Smooth muscle cell (in vitro differentiated cells): ENCODE data around the gene KCNMA1. TPM values are rescaled to one million over a fixed set of nuclear protein-coding genes. Genes with fewer than 3 reads are reported as not detected.

Experiments
- DNase-seq: peaks from one replicate; lab custom pipeline; 2025; ENCODE audit not compliant: unreplicated experiment; lab: John Stamatoyannopoulos, UW
- H2AFZ ChIP-seq: fragments of 200-600 bp; sonication (generic); 2 replicates; pipeline ENCODE4 v1.6.0; 2016; ENCODE audit warnings: antibody characterized with exemption, low read depth, mild to moderate bottlenecking
- H3F3A ChIP-seq: fragments of 200-600 bp; sonication (generic); 2 replicates; pipeline ENCODE4 v1.6.0; 2017; ENCODE audit warnings: antibody characterized with exemption, low read depth
- H3K27ac ChIP-seq: fragments of 200-600 bp; sonication (generic); 2 replicates; pipeline ENCODE4 v1.5.1; 2016; ENCODE audit warnings: low read depth, mild to moderate bottlenecking
- H3K27me3 ChIP-seq: fragments of 200-600 bp; sonication (generic); 2 replicates; pipeline ENCODE4 v1.6.1; 2016; ENCODE audit warnings: low read depth, mild to moderate bottlenecking
- H3K36me3 ChIP-seq: fragments of 200-600 bp; sonication (generic); 2 replicates; pipeline ENCODE4 v1.5.1; 2016; ENCODE audit warnings: low read depth
- H3K4me1 ChIP-seq: fragments of 200-600 bp; sonication (generic); 2 replicates; pipeline ENCODE4 v1.5.1; 2016; ENCODE audit warnings: low read depth
- H3K4me2 ChIP-seq: fragments of 200-600 bp; sonication (generic); 2 replicates; pipeline ENCODE4 v1.6.0; 2016; ENCODE audit warnings: mild to moderate bottlenecking
- H3K4me3 ChIP-seq: fragments of 200-600 bp; sonication (generic); 2 replicates; pipeline ENCODE4 v1.5.1; 2016; ENCODE audit warnings: mild to moderate bottlenecking
- H3K79me2 ChIP-seq: fragments of 200-600 bp; sonication (generic); 2 replicates; pipeline ENCODE4 v1.6.0; 2016; ENCODE audit warnings: low read depth, mild to moderate bottlenecking
- H3K9ac ChIP-seq: fragments of 200-600 bp; sonication (generic); 2 replicates; pipeline ENCODE4 v1.6.0; 2016; ENCODE audit warnings: low read depth
- H3K9me3 ChIP-seq: fragments of 200-600 bp; sonication (generic); replicated peaks from 2 replicates; pipeline ENCODE4 v1.5.1; 2016; ENCODE audit warnings: low read depth
- H4K20me1 ChIP-seq: fragments of 200-600 bp; sonication (generic); 2 replicates; pipeline ENCODE4 v1.6.0; 2016; ENCODE audit warnings: low read depth
- CTCF ChIP-seq: fragments of 200-600 bp; sonication (generic); IDR thresholded peaks from 2 replicates; pipeline ENCODE4 v1.5.1; 2017; ENCODE audit warnings: borderline replicate concordance, mild to moderate bottlenecking, antibody characterized with exemption; ENCODE audit not compliant: insufficient read depth, poor library complexity, severe bottlenecking
- WGBS: methylation state at CpG from one replicate; pipeline ENCODE4 v1.1.7; 2016; ENCODE audit warnings: low lambda C conversion rate; 5-methylcytosine and 5-hydroxymethylcytosine counted together
- polyA plus RNA-seq: library from polyadenylated mRNA; unstranded; fragments of >200 nt; fragmentation: Nextera tagmentation; extraction: Ambion mirVana; gene quantifications from 2 replicates; pipeline ENCODE4 v1.2.1, GENCODE V29; 2016
- total RNA-seq: library from RNA; depleted of rRNA; stranded (reverse); fragments of >200 nt; gene quantifications from 2 replicates; pipeline ENCODE4 v1.2.3, GENCODE V29; 2014

The KCNMA1 gene
- total and polyA plus RNA-seq, 2 experiments from 2014 or later = 9.1 to 23.4 TPM

DNA sequence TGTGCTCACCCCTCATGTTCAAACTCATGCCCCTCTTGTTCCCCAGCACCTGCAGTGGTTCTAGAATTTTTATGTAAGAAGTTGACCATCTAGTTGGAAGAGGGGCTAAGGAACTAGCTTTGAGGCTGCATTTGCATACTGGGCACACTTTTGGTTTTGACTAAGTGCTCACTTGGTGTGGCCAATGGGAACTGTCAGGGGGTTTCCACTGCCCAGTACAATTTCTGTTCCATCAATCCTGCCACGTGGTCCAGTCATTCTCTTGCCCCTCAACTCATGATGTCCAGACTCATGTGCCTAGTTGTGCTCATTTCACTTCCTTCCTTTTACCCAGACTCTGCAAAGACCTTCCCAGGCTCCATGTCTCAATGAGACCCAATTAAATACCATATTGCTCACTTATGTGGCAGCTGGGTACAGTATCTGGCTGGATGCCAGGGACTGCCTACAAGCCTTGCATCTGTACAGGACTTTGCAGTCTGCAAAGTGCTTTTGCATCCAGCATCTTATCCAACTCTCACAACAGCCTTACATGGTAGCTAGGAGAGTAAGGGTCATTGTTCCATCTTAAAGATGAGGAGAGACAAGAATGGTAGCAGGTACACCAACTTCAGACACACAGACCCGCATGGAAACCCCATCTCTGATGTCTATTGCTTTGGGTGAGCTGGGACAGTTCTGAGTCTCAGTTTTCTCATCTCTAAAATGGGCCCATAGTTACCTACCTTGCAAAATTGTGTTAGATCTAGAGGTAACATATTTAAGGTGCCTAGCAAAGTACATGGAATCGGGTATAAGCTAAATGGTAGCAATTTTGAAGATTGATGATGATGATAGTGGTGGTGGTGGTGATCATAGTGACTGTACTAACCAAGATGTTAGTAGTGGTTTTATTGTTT, 30.1 kb upstream of the KCNMA1 start:
- H3K9me3 ChIP-seq = no peaks in the 10 kb centered on the region
- no peak overlapping the region for H2AFZ ChIP-seq
- no peaks in the 10 kb centered on the region for H3K4me1 ChIP-seq
- peaks cover 5% of the 10 kb centered on the region for H3K27me3 ChIP-seq
- H3K36me3 ChIP-seq = no peaks in the 10 kb centered on the region
- H3K4me2 ChIP-seq = no peak overlapping the region
- WGBS = 85% methylated on average over 3 of the region's 3 CpGs
- no peak for TF ChIP-seq CTCF
- no peak for DNase-seq
- H3F3A ChIP-seq = no peaks in the 10 kb centered on the region
- H3K27ac ChIP-seq = no peak overlapping the region
- H3K9ac ChIP-seq = no peak overlapping the region
- no peak overlapping the region for H3K4me3 ChIP-seq
- no peaks in the 10 kb centered on the region for H4K20me1 ChIP-seq
- no peaks in the 10 kb centered on the region for H3K79me2 ChIP-seq

- no peak for TF ChIP-seq CTCF
- Histone ChIP-seq H3K27ac (no peak overlapping the region), H3K4me1 (no peaks in the 10 kb centered on the region), H3F3A (no peaks in the 10 kb centered on the region), H3K4me3 (no peak overlapping the region), H3K79me2 (no peaks in the 10 kb centered on the region), H3K4me2 (no peak overlapping the region), H3K9ac (no peak overlapping the region), H3K36me3 (no peaks in the 10 kb centered on the region), H4K20me1 (no peaks in the 10 kb centered on the region), H3K27me3 (peaks cover 5% of the 10 kb centered on the region), H3K9me3 (no peaks in the 10 kb centered on the region), H2AFZ (no peak overlapping the region)
- DNase-seq = no peak
- 93% methylated on average over 2 of the region's 2 CpGs for WGBS
Measured at GRCh38 chr10:77666821-77667220, 29.2 kb upstream of the KCNMA1 start.

DNA sequence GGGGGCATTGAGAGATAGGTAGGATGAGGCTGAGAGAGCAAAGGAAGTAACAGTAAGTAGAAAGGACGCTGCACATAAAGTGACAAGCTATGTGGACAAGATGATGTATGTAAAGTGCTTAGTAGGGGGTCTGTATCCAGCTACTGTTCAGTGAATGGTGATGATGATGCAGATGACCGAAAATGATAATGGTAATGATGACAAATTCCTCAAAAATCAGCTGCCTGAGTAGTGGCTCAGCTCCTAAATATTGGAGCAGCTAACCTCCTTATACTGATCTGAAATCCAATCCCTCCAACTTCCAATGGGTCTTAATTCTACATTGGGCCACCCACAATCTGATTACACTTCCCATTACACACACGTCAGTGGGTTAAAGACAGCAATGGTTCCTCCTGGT, 27.1 kb upstream of the KCNMA1 start:
- Histone ChIP-seq H3K4me2 (no peak overlapping the region), H3K79me2 (no peaks in the 10 kb centered on the region), H3F3A (no peaks in the 10 kb centered on the region), H3K4me1 (peaks cover 2% of the 10 kb centered on the region), H3K27me3 (no peaks in the 10 kb centered on the region), H3K9ac (no peak overlapping the region), H3K4me3 (no peak overlapping the region), H4K20me1 (no peaks in the 10 kb centered on the region), H3K36me3 (no peaks in the 10 kb centered on the region), H3K9me3 (no peaks in the 10 kb centered on the region), H3K27ac (no peak overlapping the region), H2AFZ (no peak overlapping the region)
- no peak for DNase-seq
- 69% methylated on average over 3 of the region's 3 CpGs for whole genome bisulfite sequencing
- TF ChIP-seq CTCF = no peak

GRCh38 chr10:77664008-77664407, 26.4 kb upstream of the KCNMA1 start:
- Histone ChIP-seq H4K20me1 (no peaks in the 10 kb centered on the region), H3K36me3 (no peaks in the 10 kb centered on the region), H3K4me2 (no peak overlapping the region), H3F3A (no peaks in the 10 kb centered on the region), H3K27me3 (no peaks in the 10 kb centered on the region), H3K79me2 (no peaks in the 10 kb centered on the region), H2AFZ (no peak overlapping the region), H3K4me1 (peaks cover 8% of the 10 kb centered on the region), H3K4me3 (no peak overlapping the region), H3K9me3 (no peaks in the 10 kb centered on the region), H3K9ac (no peak overlapping the region), H3K27ac (no peak overlapping the region)
- TF ChIP-seq CTCF = no peak
- 87% methylated on average over 2 of the region's 2 CpGs for WGBS
- DNase-seq = no peak
